HCEC 1CT (cell line): ENCODE data around the gene VWA3A.
"Not testable (repeated sequence)": the region's sequence is repeated elsewhere in the genome, so short reads cannot be mapped to it uniquely, and the experiment has no call there.

Source experiments
- DNase-seq: peaks from one replicate; pipeline ENCODE4 v3.0.0-alpha.2; 2017

VWA3A gene

GRCh38 chr16:22091721-22092120 is 620 bp upstream of the VWA3A start:
- DNase-seq = no peak

- no peak for DNase-seq
These were observed 990 bp downstream of the VWA3A start for GRCh38 chr16:22093331-22093730.

DNA sequence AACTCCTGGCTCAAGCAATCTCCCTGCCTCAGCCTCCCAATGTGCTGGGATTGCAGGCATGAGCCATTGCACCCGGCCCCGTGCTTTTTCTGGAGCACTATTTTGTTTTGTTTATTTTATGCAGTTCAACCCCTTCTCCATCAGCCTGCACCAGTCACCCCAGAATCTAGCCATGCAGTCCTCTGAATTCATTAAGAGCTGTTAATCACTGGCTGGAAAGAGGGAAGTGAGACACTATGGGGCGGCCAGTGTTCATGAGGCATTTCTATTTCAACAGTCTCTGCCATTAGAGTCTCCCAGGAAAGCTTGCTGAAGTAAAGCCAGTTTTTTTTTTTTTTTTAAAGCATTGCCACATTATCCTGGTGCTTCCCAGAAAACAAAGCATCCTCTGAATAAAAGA is 1.7 kb downstream of the VWA3A start:
- DNase-seq = no peak

DNA sequence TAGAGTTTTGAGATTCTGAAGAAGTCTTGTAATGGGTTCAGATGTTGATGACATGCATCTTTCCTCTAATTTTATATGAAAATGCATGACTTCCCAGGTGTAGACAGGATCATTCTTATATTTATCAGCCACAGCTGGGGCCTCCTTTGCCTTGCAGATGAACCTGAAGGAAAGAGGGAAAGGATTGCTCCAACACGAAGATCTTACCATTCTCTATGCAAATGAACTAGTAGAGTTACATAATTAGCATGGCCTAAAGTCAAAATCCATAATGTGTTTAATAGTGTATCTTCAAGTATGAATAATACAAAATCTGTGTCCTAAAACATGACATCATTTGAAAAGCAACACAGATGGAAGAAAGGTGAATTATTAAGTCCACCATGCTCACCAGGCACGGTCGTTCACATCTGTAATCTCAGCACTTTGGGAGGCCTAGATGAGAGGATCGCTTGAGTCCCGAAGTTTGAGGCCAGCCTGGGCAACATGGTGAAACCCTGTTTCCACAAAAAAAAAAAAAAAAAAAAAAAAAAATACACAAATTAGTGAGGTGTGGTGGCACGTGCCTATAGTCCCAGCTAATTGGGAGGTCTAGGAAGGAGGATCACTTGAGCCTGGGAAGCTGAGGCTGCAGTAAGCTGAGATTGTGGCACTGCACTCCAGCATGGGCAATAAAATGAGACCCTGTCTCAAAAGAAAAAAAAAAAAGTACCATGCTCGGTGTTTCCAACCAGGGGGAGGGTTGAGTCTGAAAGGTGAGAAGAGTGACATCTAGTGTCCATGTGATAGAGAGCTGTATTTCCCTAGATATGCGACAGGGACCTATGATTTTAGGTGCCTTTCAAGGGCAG is 6.3 kb downstream of the VWA3A start:
- DNase-seq = peak; percentile 56

DNA sequence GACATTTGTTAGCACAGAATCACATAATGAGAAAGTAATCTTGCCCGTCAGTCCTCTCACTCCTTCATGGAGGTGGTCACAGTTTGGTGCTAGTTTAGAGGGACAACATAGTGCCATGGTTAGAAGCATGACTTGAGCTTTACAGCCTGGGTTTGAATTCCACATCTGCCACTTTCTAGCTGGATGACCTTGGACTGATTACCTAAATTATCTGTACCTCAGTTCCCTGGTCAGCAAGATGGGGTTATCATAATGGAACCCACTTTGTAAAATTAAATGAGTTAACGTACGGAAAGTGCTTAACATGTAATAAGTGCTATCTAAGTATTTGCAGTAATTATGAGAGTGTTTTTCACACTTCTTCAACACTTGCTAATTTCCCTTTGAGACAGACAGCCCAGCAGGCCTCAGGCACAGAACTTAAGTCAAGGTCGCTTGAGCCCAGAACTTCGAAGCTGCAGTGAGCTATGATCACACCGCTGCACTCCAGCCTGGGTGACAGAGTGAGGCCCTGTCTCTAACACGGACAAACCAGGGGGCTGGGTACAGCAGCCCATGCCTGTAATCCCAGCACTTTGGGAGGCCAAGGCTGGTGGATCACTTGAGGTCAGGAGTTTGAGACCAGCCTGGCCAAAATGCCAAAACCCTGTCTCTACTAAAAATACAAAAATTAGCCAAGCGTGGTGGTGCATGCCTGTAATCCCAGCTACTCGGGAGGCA is 7.1 kb downstream of the VWA3A start:
- DNase-seq = no peak

DNA sequence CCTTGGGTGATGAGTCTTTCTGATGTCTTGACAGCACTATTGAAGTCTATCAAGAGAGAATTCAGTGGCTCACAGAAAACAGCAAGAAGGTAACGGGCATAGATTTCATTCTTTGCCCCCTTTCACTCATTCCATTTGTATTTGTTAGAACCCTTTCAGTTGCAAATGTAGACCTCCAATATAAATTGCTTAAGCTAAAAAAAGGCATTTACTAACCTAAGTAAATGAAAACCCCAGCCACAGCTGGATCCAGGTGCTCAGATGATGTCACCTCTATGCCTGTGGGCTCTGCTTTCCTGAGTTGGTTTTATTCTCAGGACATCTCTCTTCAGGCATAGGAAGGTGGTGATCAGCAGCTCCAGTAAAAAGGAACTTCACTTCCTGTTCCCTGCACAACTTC is 11.1 kb downstream of the VWA3A start:
- no peak for DNase-seq

DNA sequence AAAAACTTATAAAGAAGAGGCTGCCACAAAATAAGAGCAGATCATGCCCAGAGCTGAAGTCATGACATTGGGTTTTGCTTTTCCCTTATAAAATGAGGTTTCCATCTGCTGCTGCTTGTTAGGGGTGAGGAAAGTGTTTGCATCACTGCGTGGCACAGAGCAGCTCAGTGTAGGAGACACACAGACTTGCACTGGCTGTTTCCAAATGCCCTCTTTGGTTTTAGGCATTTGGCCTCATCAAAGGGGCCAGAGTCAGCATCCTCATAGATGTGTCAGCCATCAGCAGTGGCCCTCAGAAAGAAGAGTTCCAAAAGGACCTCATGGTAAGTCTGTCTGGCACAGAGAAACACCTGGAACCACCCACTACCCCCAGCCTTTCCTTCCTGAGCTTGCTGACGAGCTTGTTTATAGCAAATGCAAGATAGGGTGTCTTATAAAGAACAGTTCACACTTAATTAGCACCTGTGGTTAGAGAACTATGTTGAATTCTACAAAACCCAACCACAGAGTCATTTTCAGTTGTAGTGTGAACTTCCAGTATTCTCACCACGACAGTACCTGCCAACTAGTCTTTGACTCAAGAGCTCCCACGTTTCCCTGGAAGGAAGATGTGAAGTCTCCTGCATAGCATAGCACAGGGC is 17.0 kb downstream of the VWA3A start:
- no peak for DNase-seq

DNA sequence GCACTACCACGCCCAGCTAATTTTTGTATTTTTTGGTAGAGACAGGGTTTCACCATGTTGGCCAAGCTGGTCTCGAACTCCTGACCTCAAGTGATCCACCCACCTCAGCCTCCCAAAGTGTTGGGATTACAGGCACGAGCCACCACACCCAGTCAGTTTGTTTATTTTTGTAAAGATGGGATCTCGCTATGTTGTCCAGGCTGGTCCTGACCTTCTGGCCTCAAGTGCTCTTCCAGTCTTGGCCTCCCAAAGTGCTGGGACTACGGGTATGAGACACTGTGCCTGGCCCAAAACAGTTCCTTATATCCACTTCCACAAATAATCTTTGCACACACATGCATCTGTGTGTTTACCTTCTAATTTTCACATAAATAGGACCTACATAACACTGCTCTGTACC is 19.3 kb downstream of the VWA3A start:
- DNase-seq = not testable (repeated sequence)

- no peak for DNase-seq
These were observed 23.9 kb downstream of the VWA3A start for GRCh38 chr16:22116095-22116700.

- DNase-seq = no peak
These were observed 25.3 kb downstream of the VWA3A start for GRCh38 chr16:22117609-22118008.

- DNase-seq = no peak
These were observed 28.1 kb downstream of the VWA3A start for GRCh38 chr16:22120440-22120839.

DNA sequence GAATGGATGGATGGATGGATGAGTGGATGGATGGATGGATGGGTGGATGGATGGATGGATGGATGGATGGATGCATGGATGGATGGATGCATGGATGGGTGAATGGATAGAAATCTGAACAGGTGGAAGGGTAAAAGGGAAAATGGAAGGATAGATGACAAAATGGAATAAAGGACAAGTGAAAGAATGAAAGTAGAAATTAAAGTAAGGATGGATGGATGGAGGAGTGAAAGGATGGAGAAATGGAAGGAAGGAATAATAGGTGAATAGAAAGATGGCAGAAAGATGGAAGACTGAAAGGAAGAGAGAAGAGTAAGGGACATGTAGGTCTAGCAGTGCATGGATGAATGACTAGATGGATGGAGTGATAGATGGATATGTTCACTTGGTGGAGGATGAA is 29.9 kb downstream of the VWA3A start:
- no peak for DNase-seq

- peak; percentile 25 for DNase-seq
These were observed 30.8 kb downstream of the VWA3A start for GRCh38 chr16:22123146-22123545.

DNA sequence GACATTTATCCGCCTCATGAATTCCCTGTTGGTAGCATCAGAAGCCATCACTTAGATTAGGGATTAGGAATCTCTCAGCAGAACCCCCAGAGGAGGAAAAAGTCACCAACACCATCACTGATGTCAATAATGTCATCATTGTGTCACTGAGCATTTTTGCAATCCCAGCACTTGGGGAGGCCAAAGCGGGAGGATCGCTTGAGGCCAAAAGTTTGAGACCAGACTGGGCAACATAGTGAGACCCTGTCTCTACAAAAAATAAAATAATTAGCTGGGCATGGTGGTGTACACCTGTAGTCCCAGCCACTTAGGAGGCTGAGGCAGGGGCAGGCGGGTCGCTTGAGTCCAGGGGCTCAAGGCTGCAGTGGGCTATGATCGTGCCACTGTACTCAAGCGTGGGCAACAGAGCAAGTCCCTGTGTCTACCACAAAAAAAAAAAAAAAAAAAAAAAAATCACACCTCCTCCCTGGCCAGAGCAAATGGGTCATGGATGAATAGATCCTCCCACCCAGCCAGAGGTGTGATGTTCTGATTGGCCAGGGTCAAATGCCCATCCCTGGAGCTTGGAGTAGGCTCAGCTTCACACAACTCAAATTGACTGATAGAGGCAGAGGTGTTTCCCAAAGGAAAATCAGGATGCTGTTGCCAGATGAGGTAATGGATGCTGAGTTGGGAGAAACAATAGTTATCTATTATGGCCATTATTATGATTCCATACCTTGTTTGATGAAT is 31.6 kb downstream of the VWA3A start:
- DNase-seq = no peak

GRCh38 chr16:22124583-22125284 is 32.4 kb downstream of the VWA3A start:
- DNase-seq = no peak

DNA sequence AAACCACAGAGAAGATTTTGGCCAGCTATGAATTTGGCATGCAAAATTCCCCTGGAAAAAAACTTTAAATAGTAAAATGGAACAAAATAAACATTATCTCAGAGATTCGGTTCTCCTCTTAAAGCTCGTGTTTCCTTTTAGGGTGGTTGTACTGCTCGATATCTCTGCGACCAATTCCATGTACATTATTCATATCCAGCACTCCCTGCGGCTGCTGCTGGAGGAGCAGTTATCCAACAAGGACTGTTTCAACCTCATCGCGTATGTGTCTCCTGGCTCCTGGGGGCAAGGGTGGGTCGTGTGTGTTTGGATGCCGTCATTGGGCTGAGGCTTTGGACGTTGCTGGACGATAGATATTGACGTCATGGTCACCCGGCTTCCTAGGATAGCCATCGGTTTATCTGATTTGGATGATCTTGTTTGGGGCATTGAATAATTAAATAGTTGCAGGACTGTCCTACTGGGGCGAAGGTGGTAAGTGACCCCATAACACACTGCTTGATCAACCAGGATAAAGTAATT is 33.8 kb downstream of the VWA3A start:
- no peak for DNase-seq

GRCh38 chr16:22128537-22128936 is 36.2 kb downstream of the VWA3A start:
- DNase-seq = not testable (repeated sequence)

DNA sequence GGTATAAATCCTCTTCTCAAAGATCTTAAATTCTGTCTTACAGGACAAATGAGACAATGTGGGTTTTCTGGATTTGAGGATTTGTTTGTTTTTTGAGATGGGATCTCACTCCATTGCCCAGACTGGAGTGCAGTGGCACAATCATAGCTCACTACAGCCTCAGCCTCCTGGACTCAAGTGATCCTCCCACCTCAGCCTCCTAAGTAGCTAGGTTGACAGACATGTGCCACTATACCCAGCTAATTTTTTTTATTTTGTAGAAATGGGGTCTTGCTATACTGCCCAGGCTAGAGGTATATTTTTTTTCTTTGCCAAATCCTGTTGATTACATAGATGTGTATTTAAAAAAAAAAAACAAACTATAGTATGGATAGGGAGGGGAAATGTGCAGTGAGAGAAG is 38.2 kb downstream of the VWA3A start:
- DNase-seq = no peak

GRCh38 chr16:22132801-22133200 is 40.5 kb downstream of the VWA3A start:
- DNase-seq = no peak

- DNase-seq = no peak
These were observed 46.1 kb downstream of the VWA3A start for GRCh38 chr16:22138482-22138881.

DNA sequence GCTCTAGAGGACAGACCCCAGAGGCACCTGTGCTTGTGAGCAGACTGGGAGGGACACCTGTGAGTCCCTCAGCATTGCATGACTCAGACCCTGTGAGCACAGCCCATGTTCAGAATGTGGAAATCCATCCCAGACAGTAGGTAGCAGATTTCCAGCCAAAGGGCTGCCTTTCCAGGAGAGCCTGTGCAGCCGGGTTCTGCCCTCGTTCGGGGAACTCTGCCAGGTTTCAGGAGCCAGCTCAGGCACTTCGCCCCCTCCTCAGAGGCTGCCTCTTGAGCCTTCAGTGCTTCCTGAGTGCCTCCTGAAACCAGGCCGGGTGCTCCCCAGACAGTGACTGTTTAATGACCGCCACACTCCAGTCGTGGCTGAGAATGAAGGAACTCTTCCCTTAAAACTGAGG is 46.7 kb downstream of the VWA3A start:
- no peak for DNase-seq

- no peak for DNase-seq
These were observed 47.4 kb downstream of the VWA3A start for GRCh38 chr16:22139732-22140131.
